HG02885 (cell line): ENCODE data around the gene SLC6A3.
"Not testable (repeated sequence)": the region's sequence is repeated elsewhere in the genome, so short reads cannot be mapped to it uniquely, and the experiment has no call there.

Experiments
- ATAC-seq: cut with Tn5 transposase; IDR thresholded peaks from one replicate; pipeline ENCODE4 v1.9.1; 2021; ENCODE audit warnings: mild to moderate bottlenecking; ENCODE audit not compliant: unreplicated experiment, poor library complexity

The SLC6A3 gene

GRCh38 chr5:1423901-1424603 is 21.2 kb downstream of the SLC6A3 start:
- no peak for ATAC-seq

GRCh38 chr5:1422522-1422921 is 22.7 kb downstream of the SLC6A3 start:
- not testable (repeated sequence) for ATAC-seq

GRCh38 chr5:1421521-1422341 is 23.5 kb downstream of the SLC6A3 start:
- ATAC-seq, result no peak

GRCh38 chr5:1420211-1421195 is 24.7 kb downstream of the SLC6A3 start:
- ATAC-seq, result no peak

GRCh38 chr5:1419476-1420210 is 25.6 kb downstream of the SLC6A3 start:
- ATAC-seq, result no peak

GRCh38 chr5:1418921-1419280 is 26.3 kb downstream of the SLC6A3 start:
- no peak for ATAC-seq

- ATAC-seq, result no peak
These were observed 26.9 kb downstream of the SLC6A3 start for GRCh38 chr5:1418238-1418920.

- ATAC-seq, result no peak
These were observed 27.5 kb downstream of the SLC6A3 start for GRCh38 chr5:1417586-1418225.

- ATAC-seq, result no peak
These were observed 28.3 kb downstream of the SLC6A3 start for GRCh38 chr5:1416856-1417469.

GRCh38 chr5:1415626-1416360 is 29.4 kb downstream of the SLC6A3 start:
- ATAC-seq, result no peak

GRCh38 chr5:1415059-1415425 is 30.2 kb downstream of the SLC6A3 start:
- no peak for ATAC-seq

GRCh38 chr5:1414311-1415058 is 30.8 kb downstream of the SLC6A3 start:
- ATAC-seq, result no peak

- no peak for ATAC-seq
These were observed 31.5 kb downstream of the SLC6A3 start for GRCh38 chr5:1413611-1414241.

GRCh38 chr5:1413211-1413610 is 32.0 kb downstream of the SLC6A3 start:
- no peak for ATAC-seq

GRCh38 chr5:1412621-1413020 is 32.6 kb downstream of the SLC6A3 start:
- ATAC-seq, result no peak

GRCh38 chr5:1412163-1412562 is 33.1 kb downstream of the SLC6A3 start:
- ATAC-seq, result no peak

GRCh38 chr5:1411099-1411498 is 34.1 kb downstream of the SLC6A3 start:
- no peak for ATAC-seq
